NCI-H748 treated with DMSO at 0.1 percent for 48 hours (cell line): ENCODE results near the gene THUMPD3.
A peak's percentile ranks its signal among the peaks of the same experiment; 100 is the strongest.

Source experiments
- DNase-seq: peaks from one replicate; lab custom pipeline; 2025; lab: John Stamatoyannopoulos, UW

Gene THUMPD3

DNA sequence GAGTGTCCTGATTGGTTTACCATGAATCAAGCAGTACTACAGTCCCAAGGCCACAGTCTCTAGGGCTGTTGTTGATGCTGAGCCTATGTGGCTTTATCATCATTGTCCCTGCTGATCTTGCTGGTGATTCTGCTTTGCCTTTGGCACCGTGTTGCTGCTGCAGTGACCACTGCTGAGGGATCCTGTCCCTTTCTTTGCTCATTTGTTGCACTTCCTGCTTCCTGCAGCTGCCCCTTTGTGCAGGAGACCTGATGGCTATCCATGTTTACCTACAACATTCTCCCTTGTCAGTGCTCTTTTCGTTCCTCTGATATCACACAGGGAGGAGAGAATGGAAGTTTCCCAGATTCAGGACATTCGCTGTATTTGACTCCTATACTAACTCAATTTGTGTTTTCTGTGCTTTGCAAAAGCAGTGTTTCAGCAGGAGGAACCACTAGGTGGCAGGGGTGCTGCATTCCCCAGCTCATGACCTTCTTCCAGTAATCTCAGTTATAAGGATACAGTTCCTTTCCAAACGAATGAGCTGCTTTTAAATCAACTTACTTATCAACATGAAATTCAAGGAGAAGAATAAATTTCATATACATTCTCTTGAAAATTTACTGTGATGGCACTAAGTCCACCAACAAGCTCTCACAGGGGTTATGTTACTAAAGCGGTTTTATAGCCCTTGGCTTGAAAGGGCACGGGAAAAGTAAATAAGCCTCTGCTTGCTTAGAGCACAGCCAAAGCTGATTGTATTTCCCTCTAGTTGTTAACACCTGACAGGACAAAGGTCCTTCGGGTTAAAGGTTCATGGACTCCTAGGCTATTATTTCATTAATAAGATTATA, 9.7 kb upstream of the THUMPD3 start:
- peak; percentile 20 for DNase-seq

DNA sequence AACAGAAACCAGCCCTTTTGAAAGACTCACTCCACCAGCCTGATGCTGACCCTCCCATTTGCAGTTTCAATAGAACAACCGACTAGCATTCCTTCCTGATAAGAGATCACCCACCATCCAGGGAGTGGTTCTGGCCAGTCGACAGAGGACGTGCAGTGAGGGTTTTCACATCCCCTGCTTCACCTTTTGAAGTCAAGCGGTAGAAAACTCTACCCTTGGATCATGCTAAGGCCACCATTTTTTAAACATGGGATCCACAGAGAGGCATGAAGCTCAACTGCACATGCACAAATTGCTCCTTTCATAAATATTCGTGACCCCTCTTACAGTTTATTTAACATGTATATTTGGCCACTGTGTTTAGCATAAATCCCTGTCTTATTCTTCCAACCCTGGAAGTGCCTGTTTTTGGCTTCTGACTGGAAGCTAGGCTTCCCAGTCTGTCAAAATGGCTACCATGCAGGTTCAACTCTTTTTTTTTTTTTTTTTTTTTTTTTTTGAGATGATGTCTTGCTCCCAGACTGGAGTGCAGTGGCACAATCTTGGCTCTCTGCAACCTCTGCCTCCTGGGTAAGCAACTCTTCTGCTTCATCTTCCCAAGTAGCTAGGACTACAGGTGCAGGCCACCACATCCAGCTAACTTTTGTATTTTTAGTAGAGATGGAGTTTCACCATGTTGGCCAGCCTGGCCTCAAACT, 1.0 kb upstream of the THUMPD3 start:
- no peak for DNase-seq

DNA sequence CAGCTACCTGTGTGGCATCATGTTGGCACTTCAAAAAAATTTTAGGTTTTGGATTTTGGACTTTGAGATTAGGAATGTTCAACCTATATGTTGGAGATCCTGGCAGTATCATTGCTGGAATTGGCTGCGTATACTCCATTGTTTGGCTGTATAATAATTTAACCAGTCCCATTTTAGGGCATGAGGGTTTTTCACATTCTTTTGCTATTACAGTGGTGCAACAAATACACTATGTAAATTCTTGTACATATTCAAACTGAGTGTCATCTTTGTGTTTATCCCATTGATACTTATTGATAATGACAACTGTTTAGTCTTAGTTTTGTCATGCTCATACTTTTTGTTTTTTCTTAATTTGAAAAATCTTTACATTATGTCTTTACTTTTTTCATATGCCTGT, 6.7 kb downstream of the THUMPD3 start:
- DNase-seq: no peak

DNA sequence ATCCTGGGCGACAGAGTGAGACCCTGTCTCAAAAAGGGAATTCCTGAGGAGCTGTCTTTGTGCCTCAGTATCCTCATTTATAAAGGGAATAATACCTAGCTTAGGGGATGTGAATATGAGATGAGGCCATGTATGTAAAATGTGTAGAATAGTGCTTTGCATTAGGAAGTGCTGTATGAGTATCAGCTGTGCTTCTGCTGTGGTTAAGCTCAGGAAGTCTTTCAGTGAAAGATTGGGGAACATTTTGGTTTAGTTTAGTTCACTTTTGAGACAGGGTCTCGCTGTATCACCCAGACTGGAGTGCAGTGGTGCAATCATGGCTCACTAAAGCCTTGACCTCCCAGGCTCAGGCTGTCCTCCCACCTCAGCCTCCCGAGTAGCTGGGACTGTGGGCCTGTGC, 10.6 kb downstream of the THUMPD3 start:
- no peak for DNase-seq

DNA sequence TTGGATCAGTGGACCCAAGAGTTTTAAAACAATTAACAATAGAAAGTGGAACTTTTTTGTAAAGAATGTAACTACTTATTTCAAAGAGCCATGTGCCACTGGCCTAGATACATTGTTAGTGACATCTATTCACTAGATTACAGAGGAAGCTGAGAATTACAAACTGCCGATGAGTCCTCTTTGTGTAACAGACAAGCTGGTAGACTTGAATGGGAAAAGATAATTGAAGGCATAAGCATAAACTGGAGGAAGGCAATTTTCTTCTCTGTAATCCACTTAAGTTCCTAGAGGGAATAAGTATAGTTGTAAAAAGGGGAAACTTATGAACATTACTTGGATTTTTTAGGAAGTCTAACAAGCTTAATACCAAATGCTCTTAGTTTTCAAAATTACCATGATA, 15.1 kb downstream of the THUMPD3 start:
- no peak for DNase-seq

DNA sequence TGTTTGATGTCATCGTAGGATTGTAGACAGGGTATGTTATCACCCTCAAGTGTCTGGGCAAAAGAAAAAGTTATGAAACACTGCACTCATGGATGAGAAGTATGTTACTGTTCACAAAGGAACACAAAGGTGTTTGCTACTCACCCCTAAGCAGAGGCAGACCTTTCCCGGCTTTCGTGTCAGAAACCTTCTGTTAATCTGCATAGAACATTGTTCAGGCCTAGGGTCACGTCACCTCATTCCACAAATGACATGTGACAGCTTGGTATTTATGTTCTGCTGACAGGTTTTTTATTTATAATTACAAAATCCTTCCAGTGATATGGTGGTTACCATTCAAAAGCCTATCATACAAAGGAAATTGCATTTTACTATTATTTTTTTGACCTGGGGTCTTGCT, 16.5 kb downstream of the THUMPD3 start:
- no peak for DNase-seq

DNA sequence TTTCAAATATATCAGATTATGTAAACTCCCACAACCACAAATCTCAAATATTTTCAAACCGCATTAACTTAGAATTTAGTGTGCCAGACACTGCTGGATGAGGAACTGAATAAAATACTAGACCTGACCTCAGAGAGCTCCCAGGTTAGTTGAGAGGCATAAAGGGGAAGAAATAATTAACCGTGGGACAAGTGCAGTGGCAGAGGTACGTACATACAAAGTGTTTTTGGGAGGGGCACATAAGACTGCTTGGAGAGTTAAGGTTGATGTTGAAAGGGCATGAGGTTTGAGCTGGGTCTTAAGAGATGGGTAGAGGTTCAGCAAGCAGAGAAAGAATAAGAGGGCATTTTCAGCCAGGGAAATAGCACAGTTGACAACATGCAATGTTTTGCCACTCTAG, 17.2 kb downstream of the THUMPD3 start:
- no peak for DNase-seq

DNA sequence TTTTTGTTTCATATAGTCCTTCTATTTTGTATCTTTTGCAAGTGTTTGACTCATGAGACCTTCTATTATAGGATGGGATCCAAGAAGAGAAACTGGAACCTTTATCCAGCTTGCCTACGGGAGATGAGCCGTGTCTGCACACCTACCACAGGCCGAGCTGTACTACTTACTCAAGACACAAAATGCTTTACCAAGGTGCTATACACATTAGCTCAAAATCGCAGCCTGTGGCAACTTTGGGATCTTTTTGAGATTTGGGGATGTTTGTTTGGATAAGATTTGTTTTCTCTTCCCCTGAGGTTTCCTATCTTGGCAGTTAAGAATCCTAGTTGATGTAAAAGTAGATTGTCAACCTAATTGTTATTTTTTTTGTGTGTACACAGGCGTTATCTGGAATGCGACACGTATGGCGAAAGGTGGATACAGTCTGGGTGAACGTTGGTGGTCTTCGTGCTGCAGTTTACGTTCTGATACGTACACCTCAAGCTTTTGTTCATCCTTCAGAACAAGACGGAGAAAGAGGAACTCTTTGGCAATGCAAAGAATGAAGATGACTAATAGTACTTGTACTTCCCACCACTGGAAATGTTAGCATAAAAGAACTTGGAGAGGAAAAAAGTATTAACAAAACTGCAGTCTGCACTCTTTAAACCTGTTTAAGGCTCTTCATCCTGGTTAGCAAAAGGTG, 21.4 kb downstream of the THUMPD3 start:
- DNase-seq: no peak

DNA sequence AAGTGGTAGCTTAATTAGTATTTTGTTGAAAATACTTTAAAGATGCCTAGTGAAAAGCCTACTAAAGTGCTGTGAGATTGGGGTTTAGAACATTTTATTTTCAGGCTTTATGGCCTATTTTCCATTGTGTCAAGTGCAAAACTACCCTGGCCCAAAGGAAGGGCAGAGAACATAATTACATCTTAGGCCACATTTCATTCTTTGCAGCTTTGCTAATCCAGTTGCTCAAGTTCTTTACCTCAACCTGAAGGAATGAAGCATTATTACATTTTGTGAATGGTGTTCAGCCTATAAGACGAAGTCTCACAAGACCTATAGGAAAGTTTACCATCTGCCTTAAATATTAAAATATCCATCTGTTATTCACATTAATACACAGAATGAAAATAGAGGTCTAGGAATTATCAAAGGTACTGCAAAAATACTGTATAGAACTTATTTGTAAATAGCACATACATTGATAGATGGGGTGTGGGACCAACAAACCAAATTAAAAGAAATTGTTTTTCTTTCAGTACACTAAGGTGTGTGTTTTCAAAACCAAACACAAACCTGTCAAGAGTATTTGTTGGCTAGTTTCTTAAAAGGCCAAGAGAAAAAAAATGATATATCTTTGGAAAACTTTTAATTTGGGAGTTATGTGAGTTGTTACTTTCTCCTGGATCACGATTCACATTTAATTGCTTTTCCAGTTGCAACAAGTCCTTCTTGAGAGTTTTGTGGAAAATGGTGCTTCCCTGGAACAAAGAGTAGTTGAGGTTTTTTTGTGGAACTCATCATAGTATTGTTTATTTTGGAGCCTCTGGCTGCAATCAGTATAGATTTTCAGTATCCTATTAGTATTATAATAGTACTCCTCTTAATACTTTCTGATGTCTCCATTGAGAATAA, 22.6 kb downstream of the THUMPD3 start:
- DNase-seq: no peak

DNA sequence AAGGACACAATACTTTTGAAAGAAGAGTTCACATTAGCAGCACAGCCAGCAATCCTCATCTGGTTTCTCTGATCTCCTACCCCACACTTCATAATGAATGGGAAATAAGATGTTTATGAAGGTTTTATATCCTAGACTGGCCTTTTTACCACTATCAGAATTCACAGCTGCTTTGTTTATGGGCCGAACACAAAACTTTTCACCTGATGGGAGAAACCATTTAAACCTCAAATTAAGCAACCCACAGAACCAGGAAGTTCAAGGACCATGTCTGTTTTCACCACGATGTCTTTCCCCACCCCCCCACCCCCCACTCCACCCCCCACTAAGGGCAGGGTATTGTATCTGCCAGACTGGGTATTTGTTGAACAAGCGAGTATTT, 23.2 kb downstream of the THUMPD3 start:
- no peak for DNase-seq

DNA sequence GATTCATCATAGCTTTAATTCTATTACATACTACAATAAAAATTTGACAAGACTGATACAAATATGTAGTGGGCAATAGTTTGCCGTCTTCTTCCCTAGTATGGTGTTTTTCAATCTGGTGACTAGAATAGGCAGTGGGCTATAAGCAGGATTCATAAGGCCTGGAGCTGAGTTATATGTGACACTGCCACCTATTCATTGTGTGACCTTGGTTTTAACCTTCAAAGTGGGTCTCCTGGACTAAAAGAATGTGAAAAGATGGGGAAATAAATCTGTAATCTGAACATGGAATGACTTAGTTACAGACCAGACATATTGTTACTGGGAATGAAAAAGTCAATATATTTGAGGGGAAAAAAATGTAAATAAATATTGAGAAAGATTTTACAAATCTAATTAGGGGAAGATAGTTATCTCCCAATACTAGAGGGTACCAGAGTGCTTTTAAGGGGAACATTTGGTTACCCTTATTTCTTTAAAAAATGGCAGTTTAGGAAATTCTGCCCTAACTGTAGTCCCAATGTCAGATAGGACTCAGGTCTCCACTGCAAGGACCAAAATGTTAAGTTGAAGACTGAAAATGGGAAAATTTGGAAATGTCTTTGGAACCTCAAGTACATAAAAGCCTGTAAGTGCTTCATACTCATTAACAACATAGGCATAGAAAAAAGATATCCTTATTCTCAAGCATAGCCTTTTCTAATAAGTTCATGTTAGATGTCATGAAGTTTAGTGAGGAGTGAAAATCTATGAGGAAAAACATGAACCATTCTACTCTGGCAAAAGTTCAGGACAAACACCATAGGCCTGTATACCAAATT, 23.9 kb downstream of the THUMPD3 start:
- DNase-seq: no peak

DNA sequence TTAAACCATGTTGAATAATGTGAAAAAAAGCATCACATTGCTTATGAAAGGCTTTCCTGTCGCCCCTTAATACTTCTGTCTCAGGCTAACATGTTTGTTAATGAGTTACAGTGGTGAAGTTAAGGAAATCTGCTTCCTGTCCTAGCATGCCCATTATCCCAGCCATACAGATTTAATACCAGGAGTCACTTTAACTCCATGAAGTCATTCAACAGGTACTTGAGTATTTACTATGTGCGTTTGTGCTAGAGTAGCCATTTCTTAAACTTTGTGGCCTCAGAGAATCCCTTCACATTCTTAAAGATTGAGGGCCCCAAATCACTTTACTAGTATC, 24.4 kb downstream of the THUMPD3 start:
- DNase-seq: no peak

DNA sequence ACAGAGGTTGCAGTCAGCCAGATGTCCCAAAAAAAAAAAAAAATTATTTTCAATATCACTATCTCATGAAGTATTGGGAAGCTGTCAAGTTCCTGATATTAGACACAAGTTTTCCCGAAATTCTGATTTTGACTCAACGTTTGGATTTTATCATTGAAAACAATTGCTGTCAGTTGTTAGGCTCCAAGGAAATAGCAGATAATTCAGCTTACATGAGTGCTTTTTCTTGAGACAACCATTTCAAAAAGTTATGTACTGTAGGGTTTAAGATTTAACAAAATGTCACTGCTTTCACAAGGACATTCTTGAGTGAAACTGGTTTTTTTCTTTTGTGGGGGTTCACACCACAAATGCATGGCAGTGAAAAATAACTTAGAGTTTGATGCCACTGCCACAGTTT, 25.3 kb downstream of the THUMPD3 start:
- no peak for DNase-seq

DNA sequence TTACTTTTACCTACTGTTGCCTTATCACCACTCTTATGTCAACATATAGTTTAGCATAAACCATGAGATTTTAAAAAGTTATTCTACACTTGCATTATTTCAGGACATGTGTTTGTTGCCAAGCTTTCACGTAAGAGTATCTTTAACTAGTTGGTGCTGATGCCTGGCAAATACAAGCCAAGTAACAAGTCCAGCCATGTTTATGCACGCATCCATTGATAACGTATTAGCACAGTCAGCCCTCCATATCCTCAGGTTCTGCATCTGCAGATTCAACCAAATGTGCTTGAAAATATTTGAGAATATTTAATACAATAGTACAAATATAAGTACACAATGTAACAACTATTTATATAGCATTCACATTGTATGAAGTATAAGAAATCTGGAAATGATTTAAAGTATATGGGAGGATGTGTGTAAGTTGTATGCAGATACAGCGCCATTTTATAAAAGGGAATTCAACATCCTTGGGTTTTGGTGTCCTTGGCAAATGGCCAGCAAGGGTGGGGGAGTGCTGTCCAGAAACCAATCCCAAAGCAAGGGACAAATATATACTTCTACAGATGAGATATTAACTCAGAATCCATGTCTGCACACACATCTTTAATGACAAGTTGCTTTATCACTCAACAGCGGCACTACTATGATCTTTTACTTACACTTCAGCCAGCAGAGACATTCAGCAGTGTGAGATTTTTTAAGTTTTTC, 25.9 kb downstream of the THUMPD3 start:
- DNase-seq: no peak

DNA sequence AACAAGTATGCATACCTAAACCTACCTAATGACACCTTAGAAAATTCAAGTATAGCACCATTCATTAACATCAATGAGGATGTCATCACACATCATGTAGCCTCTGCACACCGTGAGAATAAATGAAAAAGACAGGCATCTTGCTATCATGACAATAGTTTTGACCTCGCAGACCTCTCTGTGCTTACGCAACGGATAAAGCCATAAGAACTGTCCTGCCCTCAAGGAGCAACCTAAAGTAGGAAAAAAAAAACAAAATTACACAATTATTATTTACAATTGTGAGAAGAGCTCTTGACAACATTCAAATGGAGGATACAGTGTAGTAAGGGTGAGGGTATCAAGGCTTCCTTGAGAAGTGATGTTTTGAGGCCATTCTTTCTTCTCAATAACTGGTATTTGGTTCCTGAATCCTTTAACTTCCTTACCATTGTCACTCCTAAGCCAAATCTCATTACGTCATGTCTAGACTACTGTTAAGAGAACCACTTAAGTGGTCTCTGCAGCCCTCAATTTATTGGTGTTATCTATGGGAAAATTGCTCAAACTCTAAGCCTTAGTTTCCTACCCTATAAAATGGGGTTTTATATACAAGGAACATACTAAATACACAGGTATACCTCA, 27.5 kb downstream of the THUMPD3 start:
- DNase-seq: no peak

DNA sequence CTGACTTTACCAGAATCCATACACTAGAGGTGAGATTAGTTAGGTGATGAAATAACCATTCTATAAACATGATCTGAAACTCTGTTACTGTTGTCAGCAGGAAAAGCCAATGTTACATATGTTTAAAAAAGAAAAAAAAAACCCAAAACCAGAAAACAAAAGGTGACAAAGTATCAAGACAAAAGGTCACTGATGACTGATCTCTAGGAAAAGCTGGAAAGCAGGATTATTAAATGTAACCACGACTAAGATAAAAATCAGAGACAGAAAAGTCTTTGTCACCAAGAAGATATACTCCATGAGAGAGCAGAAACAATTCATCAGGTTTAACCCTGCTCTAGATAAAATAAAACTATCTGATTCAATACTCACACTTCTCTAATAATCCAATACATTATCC, 29.2 kb downstream of the THUMPD3 start:
- no peak for DNase-seq

DNA sequence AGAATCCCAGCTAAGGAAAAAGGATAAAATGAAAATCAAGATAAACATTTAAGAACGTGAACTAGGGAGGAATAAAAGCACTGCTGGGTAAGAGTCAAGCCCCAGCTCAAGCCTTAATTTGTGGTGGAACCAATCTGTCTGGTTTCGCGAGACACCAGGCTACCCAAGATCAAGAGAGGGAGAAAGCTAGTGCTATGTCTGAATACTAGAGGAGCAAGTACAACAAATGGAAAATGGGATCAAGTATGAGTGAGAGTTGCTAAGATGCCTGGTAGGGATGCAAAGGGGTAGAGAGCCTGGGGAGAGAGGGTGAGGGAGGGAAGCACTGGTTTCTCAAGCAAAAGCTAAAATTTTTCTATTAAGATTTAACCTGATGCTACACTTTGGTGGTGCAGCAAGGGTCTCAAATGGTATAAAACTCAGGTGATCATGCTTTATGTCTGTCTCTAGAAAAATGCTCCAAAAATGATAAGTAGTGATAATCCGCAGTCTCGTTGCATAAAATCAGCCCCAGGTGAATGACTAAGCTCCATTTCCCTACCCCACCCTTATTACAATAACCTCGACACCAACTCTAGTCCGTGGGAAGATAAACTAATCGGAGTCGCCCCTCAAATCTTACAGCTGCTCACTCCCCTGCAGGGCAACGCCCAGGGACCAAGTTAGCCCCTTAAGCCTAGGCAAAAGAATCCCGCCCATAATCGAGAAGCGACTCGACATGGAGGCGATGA, 32.9 kb downstream of the THUMPD3 start:
- DNase-seq: no peak

DNA sequence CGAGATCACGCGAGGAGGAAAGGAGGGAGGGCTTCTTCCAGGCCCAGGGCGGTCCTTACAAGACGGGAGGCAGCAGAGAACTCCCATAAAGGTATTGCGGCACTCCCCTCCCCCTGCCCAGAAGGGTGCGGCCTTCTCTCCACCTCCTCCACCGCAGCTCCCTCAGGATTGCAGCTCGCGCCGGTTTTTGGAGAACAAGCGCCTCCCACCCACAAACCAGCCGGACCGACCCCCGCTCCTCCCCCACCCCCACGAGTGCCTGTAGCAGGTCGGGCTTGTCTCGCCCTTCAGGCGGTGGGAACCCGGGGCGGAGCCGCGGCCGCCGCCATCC, 33.4 kb downstream of the THUMPD3 start:
- DNase-seq: peak; percentile 84

DNA sequence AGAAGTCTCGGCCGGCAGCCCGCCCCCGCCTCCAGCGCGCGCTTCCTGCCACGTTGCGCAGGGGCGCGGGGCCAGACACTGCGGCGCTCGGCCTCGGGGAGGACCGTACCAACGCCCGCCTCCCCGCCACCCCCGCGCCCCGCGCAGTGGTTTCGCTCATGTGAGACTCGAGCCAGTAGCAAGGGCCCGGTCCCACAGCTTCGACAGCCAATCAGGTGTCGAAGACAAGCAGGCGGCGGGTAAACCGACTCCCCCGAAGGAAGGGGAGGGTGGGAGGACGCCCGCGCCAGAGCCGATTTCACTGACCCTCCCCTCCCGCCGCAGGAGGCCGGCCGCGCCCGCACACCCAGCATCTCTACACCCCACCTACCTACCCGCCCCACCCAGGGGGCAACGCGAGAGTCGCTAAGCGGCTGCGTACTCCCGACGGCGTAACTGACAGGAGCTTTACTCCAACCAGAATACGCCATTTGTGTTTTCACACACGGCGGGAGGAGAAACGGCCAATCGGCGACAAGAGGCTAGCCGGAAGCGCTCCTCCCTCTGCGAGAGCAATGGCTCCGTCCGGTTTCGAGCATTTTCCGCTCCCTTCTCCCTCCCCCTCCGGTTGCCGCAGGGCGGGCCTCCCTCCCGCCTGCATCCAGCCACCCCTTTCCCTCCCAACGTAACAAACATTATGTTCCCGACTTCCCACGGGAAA, 33.9 kb downstream of the THUMPD3 start:
- DNase-seq: peak; percentile 86
